KMS-11 (cell line): ENCODE measurements around the gene THBS1.

Source experiments
- H2AFZ ChIP-seq: fragments of 200-600 bp; sonication (generic); 2 replicates; pipeline ENCODE4 v1.6.1; 2016; ENCODE audit warnings: antibody characterized with exemption, mixed run types, low read depth
- H3K27ac ChIP-seq: fragments of 200-600 bp; sonication (generic); 2 replicates; pipeline ENCODE4 v1.6.1; 2016; ENCODE audit warnings: mild to moderate bottlenecking, mixed run types
- H3K27me3 ChIP-seq: fragments of 200-600 bp; sonication (generic); 2 replicates; pipeline ENCODE4 v1.6.1; 2017; ENCODE audit warnings: mild to moderate bottlenecking, low read depth, mixed run types, moderate library complexity; ENCODE audit not compliant: insufficient read depth
- H3K36me3 ChIP-seq: fragments of 200-600 bp; sonication (generic); 2 replicates; pipeline ENCODE4 v1.6.1; 2017; ENCODE audit warnings: mild to moderate bottlenecking, mixed run types; ENCODE audit not compliant: insufficient read depth
- H3K4me1 ChIP-seq: fragments of 200-600 bp; sonication (generic); 2 replicates; pipeline ENCODE4 v1.6.1; 2016; ENCODE audit warnings: mild to moderate bottlenecking, low read depth, mixed run types; ENCODE audit not compliant: poor library complexity, severe bottlenecking
- H3K4me2 ChIP-seq: fragments of 200-600 bp; sonication (generic); 2 replicates; pipeline ENCODE4 v1.7.0; 2016; ENCODE audit warnings: mild to moderate bottlenecking, mixed run types
- H3K4me3 ChIP-seq: fragments of 200-600 bp; sonication (generic); IDR thresholded peaks from 2 replicates; pipeline ENCODE4 v1.6.1; 2017; ENCODE audit warnings: low read depth, low read length, mixed read lengths; ENCODE audit not compliant: insufficient read depth
- H3K79me2 ChIP-seq: fragments of 200-600 bp; sonication (generic); 2 replicates; pipeline ENCODE4 v1.6.1; 2016; ENCODE audit warnings: low read depth, mixed run types; ENCODE audit not compliant: insufficient read depth
- H3K9ac ChIP-seq: fragments of 200-600 bp; sonication (generic); 2 replicates; pipeline ENCODE4 v1.6.1; 2016; ENCODE audit warnings: mild to moderate bottlenecking, mixed run types
- H4K20me1 ChIP-seq: fragments of 200-600 bp; sonication (generic); 2 replicates; pipeline ENCODE4 v1.6.1; 2016; ENCODE audit warnings: mild to moderate bottlenecking, mixed run types; ENCODE audit not compliant: insufficient read depth
- CTCF ChIP-seq: fragments of 200-600 bp; sonication (generic); conservative IDR thresholded peaks from 2 replicates; pipeline ENCODE4 v1.6.1; 2017; ENCODE audit warnings: low read depth, mild to moderate bottlenecking, antibody characterized with exemption, low read length, moderate library complexity, mixed read lengths

The THBS1 gene

GRCh38 chr15:39628546-39629257, 47.8 kb downstream of the THBS1 start:
- no peak overlapping the region for H3K4me3 ChIP-seq
- H3K27me3 ChIP-seq: no peaks in the 10 kb centered on the region
- H3K4me1 ChIP-seq: no peaks in the 10 kb centered on the region
- H4K20me1 ChIP-seq: no peaks in the 10 kb centered on the region
- no peak for TF ChIP-seq CTCF
- H3K27ac ChIP-seq: no peak overlapping the region
- no peak overlapping the region for H3K4me2 ChIP-seq
- H3K9ac ChIP-seq: no peak overlapping the region
- no peaks in the 10 kb centered on the region for H3K36me3 ChIP-seq
- no peak overlapping the region for H2AFZ ChIP-seq
- no peaks in the 10 kb centered on the region for H3K79me2 ChIP-seq

DNA sequence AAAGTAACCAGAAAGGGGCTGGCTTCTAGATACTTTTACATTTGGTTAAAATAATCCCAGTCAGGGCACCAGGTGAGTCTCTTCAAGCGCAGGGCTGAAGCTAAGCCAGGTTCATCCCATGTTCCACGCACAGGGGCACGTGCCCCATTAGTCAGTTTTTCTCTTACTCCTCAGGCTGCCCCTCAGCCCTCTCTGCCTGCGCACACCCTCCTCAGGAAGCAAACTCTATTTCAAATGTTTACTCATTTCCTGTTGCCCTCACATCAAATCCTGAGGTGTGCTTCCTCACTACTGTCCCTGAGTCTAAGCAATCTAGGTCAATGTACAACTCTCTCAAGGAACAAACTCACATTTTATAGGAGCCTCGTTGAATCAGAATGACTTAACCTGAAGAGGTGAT, 48.5 kb downstream of the THBS1 start:
- Histone ChIP-seq H3K4me2 (no peak overlapping the region), H3K27ac (no peak overlapping the region), H3K79me2 (no peaks in the 10 kb centered on the region), H3K4me3 (no peak overlapping the region), H3K36me3 (no peaks in the 10 kb centered on the region), H4K20me1 (no peaks in the 10 kb centered on the region), H2AFZ (no peak overlapping the region), H3K9ac (no peak overlapping the region), H3K27me3 (no peaks in the 10 kb centered on the region), H3K4me1 (no peaks in the 10 kb centered on the region)
- TF ChIP-seq CTCF: no peak

DNA sequence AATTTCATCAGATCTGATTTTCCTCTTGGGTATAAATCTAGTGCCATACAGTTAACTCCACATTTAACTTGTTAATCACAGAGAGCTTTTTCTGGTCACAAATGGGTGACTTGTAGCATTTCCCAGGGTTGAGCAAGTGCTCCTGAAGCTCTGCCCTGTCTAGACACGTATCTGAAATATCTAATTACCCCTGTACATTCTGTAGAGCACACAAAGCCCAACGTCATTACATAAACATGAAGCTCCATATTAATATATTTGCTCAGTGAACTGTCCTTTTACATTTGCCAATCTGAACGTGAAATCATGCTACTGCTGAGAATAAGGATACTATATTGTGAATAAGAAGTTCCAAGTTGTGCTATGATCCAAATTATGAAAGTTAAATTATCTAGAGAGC, 49.0 kb downstream of the THBS1 start:
- no peak overlapping the region for H3K4me2 ChIP-seq
- H3K27ac ChIP-seq: no peak overlapping the region
- H3K79me2 ChIP-seq: no peaks in the 10 kb centered on the region
- H4K20me1 ChIP-seq: no peaks in the 10 kb centered on the region
- no peak for TF ChIP-seq CTCF
- H3K27me3 ChIP-seq: no peaks in the 10 kb centered on the region
- H3K36me3 ChIP-seq: no peaks in the 10 kb centered on the region
- no peak overlapping the region for H3K9ac ChIP-seq
- H3K4me1 ChIP-seq: no peaks in the 10 kb centered on the region
- H3K4me3 ChIP-seq: no peak overlapping the region
- H2AFZ ChIP-seq: no peak overlapping the region

DNA sequence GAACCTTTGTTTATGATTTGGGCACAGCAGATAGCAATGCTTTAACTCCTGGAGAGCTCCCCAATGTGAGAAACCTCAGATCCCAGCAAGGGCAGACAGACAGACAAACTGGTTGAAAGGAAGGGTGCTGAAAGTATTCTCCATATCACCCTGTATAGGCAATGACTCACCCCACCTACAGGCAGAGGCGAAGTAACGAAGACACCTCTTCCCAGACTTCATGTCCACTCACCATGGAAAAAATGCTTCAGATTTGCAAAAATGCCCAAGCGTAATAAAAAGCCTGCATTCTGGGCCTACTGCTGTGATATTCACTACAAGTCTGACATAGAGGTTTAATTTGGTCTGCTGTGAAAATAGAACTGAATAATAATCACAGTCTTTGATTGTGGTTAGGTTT, 50.5 kb downstream of the THBS1 start:
- H3K27me3 ChIP-seq: no peaks in the 10 kb centered on the region
- no peaks in the 10 kb centered on the region for H3K79me2 ChIP-seq
- H3K4me1 ChIP-seq: no peaks in the 10 kb centered on the region
- no peak for TF ChIP-seq CTCF
- H3K27ac ChIP-seq: no peak overlapping the region
- H3K4me2 ChIP-seq: no peak overlapping the region
- no peak overlapping the region for H3K4me3 ChIP-seq
- no peak overlapping the region for H2AFZ ChIP-seq
- no peak overlapping the region for H3K9ac ChIP-seq
- H4K20me1 ChIP-seq: no peaks in the 10 kb centered on the region
- H3K36me3 ChIP-seq: no peaks in the 10 kb centered on the region
